Stromal cell of bone marrow (primary cell): ENCODE measurements around the gene FAM222B.
"Not testable (repeated sequence)": the region's sequence is repeated elsewhere in the genome, so short reads cannot be mapped to it uniquely, and the experiment has no call there.

ENCODE experiments used
- DNase-seq: peaks from one replicate; pipeline ENCODE4 v3.0.0-alpha.2; 2012; ENCODE audit warnings: low read depth

The FAM222B gene, protein sequence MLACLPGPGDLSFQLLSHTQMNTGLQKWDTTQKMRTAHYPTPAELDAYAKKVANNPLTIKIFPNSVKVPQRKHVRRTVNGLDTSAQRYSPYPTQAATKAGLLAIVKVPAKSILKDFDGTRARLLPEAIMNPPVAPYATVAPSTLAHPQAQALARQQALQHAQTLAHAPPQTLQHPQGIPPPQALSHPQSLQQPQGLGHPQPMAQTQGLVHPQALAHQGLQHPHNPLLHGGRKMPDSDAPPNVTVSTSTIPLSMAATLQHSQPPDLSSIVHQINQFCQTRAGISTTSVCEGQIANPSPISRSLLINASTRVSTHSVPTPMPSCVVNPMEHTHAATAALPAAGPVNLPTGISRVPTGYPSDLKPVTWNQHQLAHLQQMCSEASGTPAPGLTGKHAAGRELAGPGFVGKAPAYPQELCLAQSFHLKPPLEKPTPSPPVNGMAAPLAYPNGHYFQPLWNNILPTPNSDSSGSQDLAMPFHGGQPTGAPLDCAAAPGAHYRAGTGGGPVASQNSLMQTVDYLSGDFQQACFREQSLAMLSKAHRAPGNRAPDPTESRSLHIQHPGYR

DNA sequence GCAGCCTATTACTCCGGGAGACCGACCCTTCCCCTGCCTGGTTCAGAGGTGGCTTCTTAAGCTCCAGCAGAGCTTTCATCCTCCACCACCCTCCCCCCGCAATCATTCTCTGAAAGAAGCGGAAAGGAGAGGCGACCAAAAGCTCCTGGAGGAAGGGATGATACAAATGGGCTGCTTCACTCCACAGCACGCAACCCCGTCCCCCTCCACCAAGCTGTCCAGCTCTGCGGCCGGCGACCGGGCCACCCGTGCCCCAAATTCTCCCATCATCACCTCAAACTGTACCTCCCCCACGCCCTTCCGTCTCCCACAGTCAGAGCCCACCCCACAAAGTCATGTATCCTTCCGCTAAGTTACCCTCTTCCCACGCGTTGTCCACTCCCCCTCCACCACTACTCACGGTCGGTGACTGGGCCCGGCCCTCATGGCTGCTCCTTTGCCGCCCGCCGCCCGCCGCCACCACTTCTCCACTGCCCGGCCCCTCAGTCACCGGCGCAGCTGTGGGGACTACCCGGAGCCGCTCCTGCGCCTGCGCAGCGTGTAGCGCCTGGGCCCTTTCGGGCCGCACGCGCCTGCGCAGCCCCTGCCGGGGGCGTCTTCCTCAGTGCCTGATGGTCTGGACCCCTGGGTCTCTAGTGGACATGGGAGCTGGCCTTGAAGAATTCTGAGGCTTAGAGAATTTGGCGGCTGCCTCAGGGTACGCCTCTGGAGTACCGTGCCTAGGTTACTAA is at the start of gene FAM222B:
Gene FAM222B (minus strand): TSS at position 509 of the 731 bp plus-strand sequence. CDS start 76,123 bp downstream, outside the sequence.
- peak; percentile 59 for DNase-seq

DNA sequence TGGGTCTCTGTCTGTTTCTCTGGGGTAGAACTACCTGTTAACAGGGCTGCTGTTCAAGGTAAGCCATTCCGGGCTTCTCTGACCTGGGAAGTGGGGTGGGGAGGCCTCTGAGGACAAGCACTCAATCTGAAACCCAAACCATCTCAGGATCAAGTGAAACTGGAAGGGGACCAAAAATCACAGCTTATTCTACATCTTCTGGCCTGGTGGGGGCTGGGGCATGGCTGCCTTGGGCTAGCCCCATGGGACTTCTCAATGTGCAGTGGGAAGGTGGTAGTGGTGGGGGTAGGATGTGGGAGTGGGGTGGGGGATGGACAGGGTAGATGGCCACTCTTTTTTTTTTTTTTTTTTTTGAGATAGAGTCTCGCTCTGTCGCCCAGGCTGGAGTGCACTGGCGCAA is 49.4 kb upstream of the FAM222B start:
- DNase-seq = no peak

DNA sequence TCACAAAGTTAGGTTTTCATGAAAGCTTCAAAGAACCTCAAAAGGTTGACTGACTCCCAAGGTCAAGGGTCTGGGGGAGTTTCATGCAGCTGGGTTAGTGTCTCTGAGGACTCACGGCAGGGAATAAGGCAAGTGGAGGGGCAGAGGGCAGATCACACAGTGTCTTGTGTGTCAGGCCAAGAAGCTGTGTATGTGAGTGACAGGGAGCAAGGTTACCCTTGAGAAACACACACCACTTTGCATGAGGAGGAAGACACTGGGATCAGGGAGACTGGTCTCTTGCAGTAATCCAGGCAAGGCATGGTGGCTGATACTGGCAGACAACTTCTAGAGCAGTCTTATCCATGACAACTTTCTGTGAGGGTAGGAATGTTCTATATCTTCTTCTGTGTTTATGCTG is 48.6 kb upstream of the FAM222B start:
- DNase-seq = no peak

DNA sequence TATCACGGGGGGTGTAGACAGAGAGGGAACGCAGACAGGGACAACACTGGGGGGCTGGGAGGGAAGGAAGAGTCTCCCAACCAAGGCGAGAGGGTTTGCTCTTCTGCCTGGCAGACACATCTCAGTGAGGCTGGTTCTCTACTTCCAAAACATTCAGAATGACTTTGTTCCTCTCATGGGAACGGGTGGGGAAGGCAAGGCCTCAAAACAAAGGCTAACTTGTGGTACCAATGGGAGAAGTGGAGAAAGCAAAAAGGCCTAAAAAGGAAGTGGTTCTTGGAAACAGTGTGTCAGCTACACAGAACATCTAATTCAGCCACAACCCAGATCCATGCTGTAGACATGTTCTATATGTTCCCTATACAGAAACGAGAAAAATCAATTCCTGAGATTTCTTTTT is 47.4 kb upstream of the FAM222B start:
- peak; percentile 65 for DNase-seq

DNA sequence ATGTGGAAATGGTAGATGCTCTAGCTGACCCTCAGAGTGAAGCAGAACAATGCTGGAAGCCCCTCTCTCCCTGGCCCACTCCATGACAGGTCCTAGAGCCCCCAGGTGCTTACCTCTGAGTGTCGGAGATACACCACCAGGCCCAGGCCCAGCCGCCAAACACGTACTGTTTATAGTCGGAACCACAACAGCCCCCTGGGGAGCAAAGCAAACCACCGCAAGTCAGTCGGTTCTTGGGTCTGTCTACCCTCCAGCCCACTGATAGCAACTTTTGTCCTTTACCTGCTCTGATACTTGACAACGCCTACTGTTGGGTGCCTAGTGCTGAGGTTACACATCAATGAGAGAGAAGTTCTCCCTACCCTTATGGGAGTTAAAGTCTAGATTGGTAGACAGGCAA is 46.2 kb upstream of the FAM222B start:
- DNase-seq = no peak

GRCh38 chr17:28887871-28888471 is 45.4 kb upstream of the FAM222B start:
- no peak for DNase-seq

- no peak for DNase-seq
These were observed 43.4 kb upstream of the FAM222B start for GRCh38 chr17:28885951-28886350.

DNA sequence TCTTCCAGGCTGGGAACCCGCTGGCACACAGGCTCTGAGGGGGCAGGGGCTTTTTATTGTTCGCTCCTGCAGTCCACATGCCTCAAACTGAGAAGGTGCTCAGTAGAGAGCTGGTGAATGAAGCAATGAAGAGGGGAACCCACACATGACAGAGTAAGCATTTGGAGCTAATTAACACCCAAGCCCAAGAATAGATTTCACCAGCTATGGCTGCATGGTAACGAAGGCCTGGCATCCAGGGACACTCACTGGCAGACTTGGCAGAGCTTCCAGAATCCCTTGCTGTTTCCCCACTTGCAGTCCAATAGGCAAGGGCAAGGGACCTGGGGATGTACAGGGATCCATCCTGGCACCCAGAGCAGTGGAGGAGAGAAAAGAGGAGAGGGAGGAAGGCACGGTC is 42.8 kb upstream of the FAM222B start:
- DNase-seq = no peak

- DNase-seq = no peak
These were observed 41.5 kb upstream of the FAM222B start for GRCh38 chr17:28883967-28884702.

DNA sequence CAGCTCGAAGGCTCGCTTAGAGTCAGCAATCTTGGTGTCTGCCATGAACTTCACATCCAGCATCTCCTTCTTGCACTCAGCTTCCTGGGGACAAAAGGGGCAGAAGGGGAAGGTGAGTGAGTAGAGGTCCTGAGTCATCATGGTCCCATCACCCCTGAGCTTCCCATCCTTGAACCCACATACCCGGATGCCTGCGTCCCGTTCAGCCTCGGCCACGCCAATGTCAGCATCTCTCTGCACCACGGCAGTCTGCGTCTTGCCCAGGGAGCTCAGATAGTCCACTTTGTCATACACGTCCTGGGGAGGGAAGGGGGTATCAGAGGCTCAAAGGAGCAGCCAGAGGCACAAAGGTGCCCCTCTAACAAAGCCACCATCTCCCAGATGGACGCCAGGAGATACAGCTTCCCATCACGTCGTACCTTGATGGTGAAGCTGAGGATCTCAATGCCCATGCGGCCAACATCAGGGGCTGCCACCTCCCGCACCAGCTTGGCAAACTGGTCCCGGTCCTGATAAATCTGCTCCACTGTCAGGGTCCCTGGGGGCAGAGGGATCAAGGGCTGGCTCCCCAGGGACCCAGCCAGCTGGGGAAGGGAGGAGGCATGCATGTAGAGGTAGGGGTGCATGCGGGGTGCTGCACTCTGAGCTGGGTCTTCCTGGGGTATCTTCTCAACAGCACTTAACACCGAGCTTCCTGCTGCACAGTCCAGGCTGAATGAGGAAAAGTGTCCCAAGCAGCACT is 39.7 kb upstream of the FAM222B start:
- DNase-seq = no peak

DNA sequence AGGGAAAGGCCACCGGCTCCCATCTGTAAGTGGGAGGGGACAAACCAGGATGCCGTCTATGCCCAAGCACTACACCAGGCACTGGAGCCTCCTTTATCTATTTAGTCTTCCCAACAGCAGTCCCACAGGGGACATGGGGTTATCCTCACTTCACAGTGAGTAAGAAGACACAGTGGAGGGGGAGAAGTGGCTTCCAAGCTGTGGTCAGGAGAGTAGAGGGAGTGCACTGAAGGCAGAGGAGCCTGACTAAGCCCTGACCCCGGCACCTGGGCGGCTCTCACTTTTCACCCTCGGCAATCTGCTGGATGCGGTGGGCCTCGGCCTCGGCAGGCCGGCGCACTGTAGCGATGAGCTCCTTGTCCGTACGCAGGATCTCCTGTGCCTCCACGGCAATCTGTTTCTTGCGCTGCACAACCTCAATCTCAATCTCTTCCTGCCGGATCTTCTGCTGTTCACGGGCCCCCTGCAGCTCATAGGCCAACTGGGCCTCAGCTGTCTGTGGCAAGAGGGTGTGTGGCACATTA is 39.0 kb upstream of the FAM222B start:
- DNase-seq = no peak

DNA sequence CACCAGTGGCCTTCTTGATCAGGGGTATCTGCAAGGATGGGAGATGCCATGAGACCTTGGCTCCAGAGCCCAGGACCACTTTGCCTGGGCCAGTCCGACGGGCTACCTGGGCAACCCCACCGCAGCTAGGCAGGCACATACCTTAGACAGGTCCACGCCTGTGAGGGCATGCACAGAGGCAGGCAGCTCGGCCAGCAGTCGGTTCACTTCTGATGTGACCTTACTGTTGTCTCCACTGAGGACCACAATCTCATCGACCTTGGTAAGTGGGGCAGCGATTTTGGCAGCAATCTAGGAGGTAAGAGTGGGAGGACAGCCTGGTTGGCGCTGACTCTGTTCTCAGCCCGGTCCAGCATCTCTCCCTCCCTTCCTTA is 38.0 kb upstream of the FAM222B start:
- DNase-seq = no peak

- no peak for DNase-seq
These were observed 37.4 kb upstream of the FAM222B start for GRCh38 chr17:28879886-28880571.

GRCh38 chr17:28878981-28879380 is 36.4 kb upstream of the FAM222B start:
- DNase-seq = no peak

DNA sequence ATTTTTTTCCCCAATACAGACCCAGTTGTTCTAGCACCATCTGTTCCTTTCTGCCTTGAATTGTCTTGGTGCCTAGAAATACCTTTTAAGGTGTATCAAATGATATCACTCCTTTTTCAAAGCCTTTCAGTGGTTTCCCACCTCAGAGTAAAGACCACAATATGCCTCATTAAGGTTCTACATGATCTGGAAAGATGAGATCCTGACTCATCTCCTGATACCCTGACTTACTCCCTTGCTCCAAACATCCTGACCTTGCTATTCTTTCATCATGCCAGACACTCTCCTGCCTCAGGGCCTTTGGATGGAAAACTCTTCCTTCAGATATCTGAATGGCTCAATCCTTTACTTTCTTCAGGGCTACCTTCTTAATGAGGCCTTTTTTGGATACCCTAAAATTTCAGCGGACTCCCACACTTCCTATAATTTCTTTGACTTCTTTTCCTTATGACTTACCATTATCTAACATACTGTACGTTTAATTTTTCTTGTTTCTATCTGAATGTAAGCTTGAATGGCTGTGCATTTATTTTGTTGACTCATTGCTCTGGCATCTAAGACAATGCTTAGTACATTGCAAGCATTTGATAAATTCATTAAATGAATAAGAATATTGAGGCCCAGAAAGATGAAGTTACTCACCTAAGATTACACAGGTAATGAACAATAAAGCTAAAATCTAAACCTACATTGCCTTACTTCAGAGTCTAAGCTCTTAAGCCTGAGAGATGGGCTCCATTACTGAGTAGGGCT is 35.7 kb upstream of the FAM222B start:
- DNase-seq = no peak

DNA sequence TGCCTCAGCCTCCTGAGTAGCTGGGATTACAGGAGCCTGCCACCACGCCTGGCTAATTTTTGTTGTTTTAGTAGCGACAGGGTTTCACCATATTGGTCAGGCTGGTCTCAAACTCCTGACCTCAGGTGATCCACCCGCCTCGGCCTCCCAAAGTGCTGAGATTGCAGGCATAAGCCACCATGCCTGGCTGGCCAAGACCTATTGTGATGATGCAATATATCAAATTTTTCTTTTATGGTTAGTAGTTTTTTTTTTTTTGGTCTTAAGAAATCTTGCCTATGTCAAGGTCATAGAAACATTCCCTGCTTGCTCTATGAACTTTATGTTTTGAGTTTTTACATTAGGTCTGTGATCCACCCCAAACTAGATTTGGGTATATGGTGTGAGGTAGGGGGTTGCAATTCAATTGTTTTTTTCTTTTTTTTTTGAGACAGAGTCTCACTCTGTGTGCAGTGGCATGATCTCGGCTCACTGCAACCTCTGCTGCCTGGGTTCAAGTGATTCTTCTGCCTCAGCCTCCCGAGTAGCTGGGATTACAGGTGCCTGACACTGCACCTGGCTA is 34.6 kb upstream of the FAM222B start:
- DNase-seq = not testable (repeated sequence)

DNA sequence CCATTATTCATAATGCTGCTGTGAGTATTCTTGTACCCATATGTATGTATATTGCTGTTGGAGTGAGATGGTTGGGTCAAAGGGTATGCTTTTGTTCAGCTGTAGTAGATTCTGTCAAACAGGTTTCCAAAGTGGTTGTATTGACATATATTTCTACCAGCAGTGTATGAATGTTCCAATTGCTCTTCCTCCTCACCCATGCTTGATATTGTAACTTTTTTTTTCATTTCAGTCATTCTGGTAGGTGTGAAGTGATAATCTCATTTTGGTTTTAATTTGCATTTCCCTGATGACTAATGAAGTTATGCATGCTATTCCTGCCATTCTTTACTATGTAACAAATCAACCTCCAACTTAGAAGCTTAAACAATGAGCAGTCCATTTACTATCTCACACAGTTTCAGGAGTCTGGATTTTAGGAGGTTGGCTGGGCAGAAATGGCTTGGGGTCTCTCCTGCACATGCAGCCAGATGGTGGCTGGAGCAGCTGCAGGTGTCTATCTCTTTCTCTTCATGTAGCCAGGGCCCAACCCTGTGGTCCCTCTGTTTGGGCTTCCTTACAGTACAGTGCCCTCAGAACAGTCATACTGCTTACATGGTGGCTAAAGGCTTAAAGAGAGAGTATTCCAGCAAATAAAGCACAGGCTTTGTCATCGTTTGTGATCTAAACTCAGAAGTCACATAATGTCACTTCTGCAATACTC is 33.4 kb upstream of the FAM222B start:
- no peak for DNase-seq

- no peak for DNase-seq
These were observed 32.2 kb upstream of the FAM222B start for GRCh38 chr17:28874750-28875149.

GRCh38 chr17:28873839-28874238 is 31.2 kb upstream of the FAM222B start:
- no peak for DNase-seq
